GM12878 (cell line): ENCODE measurements around the gene ZNF735.

Experiments
- CREM ChIP-seq: IDR thresholded peaks from 2 replicates; pipeline ENCODE4 v1.6.1; 2014; ENCODE audit warnings: antibody characterized with exemption, low read depth
- TARDBP ChIP-seq: IDR thresholded peaks from 2 replicates; pipeline ENCODE4 v1.6.1; 2016; ENCODE audit warnings: borderline replicate concordance

- TF ChIP-seq CREM (no peak), TARDBP (no peak)
Observed at GRCh38 chr7:64187408-64187807, 19.6 kb upstream of the ZNF735 start.
